Measurements from ENCODE around the gene CXorf65.

GRCh38 chrX:71106427-71106826 is at the start of gene CXorf65:
- TF ChIP-seq POLR2A (IDR thresholded peaks at IDR 0.05), result no peak
- TF ChIP-seq, protein P1, sequence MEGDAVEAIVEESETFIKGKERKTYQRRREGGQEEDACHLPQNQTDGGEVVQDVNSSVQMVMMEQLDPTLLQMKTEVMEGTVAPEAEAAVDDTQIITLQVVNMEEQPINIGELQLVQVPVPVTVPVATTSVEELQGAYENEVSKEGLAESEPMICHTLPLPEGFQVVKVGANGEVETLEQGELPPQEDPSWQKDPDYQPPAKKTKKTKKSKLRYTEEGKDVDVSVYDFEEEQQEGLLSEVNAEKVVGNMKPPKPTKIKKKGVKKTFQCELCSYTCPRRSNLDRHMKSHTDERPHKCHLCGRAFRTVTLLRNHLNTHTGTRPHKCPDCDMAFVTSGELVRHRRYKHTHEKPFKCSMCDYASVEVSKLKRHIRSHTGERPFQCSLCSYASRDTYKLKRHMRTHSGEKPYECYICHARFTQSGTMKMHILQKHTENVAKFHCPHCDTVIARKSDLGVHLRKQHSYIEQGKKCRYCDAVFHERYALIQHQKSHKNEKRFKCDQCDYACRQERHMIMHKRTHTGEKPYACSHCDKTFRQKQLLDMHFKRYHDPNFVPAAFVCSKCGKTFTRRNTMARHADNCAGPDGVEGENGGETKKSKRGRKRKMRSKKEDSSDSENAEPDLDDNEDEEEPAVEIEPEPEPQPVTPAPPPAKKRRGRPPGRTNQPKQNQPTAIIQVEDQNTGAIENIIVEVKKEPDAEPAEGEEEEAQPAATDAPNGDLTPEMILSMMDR (IDR thresholded peaks at IDR 0.05), result no peak

Data from adrenal gland (tissue), 5 donors.